A549 treated with RU486 at 1 μM for 4 hours (cell line): ENCODE data around the gene PDE6B. TPM values are rescaled to one million over a fixed set of nuclear protein-coding genes. Genes with fewer than 3 reads are reported as not detected.

Source experiments
- total RNA-seq: library from RNA; stranded (reverse); fragments of 200-300 nt; extraction: Qiagen RNA extraction; gene quantifications from 5 replicates; pipeline ENCODE4 v1.2.3, GENCODE V29; 2022; ENCODE audit warnings: low read depth

Gene PDE6B
- not detected in 5 replicates for total RNA-seq

DNA sequence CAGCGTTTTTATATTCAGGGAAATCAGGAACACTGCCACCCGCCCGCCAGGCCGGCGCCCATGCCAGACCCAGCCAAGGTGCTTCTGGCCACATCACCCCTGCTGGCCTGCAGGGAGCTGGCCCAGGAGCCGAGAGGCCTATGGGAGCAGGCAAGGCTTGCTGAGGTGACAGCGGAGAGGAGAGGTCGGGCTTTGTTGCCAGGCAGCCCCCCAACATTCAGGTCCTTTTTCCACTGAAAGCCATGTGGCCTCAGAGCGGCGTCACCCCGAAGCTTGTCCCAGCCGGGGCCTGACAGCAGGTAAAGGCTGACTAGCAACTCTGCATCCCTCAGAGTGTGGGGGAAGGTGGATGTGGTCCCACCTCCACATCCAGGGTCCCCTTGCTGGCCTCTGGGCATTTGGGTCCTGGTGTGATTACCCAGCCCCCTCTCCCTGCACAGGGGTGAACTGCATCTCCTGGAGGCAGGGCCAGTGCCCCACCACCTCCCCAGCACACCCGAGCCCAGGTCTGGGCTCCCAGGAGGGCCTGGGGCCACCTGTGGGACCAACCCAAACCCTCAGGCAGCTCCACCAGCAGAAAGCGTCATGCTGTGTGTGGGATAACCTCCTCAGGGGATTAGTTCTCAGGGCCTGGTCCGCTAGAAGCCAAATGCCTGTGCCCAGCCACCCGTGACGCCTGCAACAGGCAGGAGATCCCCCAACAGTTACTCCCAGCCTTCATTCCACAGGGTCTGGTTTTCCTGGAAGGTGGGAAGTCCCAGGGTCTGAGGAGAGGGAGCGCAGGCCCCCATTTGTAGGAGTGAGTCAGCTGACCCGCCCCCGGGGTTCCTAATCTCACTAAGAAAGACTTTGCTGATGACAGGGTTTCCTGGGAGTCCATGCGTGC is at the start of gene PDE6B:
PDE6B (plus strand) TSS at position 869 of the 886 bp plus-strand sequence. CDS start 54 bp downstream, outside the sequence.

DNA sequence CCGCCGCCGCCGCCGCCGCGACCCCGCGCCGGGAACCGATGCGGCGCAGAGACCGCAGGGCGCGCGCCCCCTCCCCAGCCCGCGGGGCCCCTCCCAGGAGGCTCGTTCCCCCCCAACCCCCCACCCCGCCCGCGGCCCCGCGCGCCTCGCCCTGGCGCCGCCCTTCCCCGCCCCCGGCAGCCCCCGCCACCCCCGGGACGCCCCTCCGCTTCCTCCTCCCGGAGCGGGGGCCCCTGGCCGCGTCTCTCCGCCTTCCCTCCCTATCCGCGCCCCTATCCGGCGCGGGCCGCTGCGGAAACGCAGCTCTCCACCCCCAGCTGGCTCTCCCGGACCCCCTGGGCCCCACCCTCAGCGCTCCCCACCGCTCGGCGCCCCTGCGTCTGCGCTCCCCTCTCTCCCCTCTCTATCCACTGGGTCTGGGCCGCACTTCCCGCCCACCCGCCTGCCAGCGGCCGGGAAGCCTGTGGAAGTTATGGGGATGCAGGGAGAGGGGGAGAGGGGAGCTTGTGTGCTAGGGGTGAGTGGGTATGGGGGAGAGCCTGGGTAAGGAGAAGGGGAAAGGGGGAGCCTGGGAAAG is 49.0 kb upstream of the PDE6B start, which contains the start of gene TMEM271:
TMEM271 (minus strand) TSS at position 51 of the 577 bp plus-strand sequence. CDS start 233 bp downstream, outside the sequence.

DNA sequence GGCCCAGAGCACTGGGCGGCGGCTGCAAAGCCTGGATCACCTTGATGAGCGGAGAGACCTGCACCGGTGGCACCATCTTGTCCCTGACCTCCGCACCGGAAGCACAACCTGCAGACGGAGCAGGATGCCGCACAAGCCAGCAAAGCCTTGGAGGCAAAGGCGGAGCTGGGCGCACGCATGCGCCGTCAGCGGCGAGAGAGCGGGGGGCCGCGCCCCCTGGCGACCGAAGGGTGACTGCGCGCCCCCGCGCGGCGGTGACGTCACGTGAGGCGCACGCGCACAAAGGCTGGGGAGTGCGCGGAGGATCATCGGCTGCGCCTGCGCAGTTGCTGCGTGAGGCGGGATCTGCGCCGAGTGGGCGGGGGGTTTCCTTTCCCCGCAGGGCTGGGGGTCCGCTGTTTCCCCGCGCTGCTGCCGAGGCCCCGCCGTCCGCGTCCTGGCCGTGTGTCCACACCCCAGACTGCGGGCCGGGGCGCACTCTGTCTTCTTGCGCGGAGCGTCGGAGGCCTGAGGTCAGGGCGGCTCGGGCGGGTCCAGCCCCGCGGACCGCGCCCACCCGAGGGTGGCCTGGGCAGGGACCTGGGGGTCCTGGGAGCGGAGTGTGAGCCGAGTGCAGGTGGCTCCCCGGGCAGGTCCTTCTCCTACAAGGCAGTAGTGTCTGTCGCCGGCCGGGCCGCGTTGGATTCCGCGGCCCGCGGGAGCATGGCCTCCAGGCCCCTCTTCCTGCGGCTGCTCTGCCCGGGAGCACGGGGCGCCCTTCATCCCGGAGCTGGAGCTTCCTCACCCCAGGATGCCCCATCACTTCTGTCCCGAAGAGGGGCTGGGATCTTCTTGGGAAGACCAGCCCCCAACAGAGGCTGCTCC is 49.0 kb downstream of the PDE6B start, which contains the start of the genes ATP5ME and MYL5:
ATP5ME (minus strand) TSS at position 105 of the 864 bp plus-strand sequence; CDS start at position 76, 29 bp downstream.
MYL5 (plus strand) TSS at position 371 of the 864 bp plus-strand sequence. CDS start 3,485 bp downstream, outside the sequence.

DNA sequence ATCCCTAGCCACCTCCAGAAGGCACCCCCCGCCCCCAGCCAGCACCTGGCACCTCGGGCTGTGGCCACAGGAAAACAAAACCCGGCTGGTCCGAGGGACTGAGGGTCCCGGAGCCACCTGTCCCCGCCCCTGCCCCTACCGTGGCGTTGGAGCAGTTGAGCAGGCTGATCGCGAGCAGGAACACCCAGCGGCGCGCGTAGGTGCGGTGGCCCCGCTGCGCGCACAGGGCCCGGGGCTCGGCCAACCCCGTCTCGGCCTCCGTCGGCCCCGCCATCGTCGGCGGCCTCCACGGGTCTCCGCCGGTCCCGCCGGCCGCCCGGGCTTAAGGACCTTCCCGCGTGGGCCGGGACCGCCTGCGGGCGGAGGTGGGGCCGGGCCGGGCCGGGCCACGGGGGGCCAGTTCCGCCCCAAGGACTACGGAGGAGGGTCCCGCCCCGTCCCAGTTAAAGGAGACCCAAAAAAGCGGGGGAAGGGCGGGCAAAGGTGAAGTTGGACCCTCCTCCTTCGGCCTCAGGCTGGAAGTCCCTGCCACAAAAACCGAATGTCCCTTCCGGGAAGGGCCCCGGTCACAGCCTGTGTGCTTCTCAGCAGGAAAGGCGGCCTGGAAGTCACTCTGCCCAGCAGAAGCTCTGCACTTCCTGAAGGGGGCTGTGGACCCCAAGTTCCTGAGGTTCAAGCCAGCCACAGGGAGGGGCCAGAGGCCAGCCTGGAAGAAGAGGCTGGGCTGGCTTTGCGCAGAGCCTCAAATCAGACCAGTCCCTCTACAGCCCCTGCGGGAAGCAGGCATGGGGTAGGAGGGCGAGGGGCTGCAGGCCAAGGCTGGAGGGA is 63.7 kb downstream of the PDE6B start, which contains the start of gene SLC49A3:
SLC49A3 (minus strand) TSS at position 298 of the 828 bp plus-strand sequence; CDS start at position 274, 24 bp downstream.

DNA sequence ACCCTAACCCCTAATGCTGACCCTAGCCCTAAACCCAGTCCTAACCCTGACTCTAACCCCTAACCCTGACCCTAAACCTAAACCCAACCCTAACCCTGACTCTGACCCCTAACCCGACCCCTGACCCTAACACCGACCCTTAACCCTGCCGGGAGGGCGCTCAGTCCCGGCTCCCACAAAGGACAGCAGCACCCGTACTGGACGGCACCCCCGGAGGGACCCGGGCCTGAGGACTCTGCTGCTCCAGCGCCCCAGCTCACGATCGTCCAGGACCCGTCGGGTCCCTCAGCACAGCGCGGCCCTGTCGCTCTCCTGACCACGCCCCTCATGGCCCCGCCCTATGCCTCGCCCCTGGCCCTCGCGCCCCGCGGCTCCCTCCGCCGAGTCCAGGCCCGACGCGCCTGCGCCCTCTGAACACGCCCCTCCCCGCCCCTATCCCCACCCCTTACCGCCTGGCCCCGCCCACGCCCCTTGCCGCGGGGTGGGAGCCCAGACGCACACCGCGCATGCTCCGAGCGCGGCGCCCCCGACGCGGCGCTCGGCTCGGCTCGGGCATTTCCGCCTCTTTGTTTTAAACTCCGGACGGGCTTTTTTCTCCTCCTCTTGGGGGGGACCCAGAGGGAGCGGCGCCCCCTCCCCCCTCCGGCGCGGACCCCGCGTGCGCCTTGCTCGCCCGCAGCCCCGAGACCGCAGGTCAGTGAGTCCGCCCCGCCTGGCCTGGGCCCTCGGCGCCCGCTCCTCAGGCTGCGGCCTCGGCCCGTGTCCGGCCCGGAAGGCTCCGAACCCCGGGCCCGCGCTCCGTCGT is 80.1 kb downstream of the PDE6B start, which contains the start of gene PCGF3:
PCGF3 (plus strand) TSS at position 555 of the 805 bp plus-strand sequence. CDS start 27,849 bp downstream, outside the sequence.

Other genes with a start within 250 kb of the PDE6B start
- gene ZNF721, start 126.4 kb upstream of the PDE6B start, total RNA-seq: 11.7 to 19.2 TPM (median 13.1 TPM) in 5 replicates
- 16.5 to 28.0 TPM (median 21.4 TPM) in 5 replicates for gene PIGG, start 126.4 kb upstream of the PDE6B start, total RNA-seq
- not detected in 5 replicates for gene TMEM271, start 49.3 kb upstream of the PDE6B start, total RNA-seq
- gene ATP5ME, start 48.7 kb downstream of the PDE6B start, total RNA-seq: 336 to 461 TPM (median 407 TPM) in 5 replicates
- gene MYL5, start 49.0 kb downstream of the PDE6B start, total RNA-seq: 9.6 to 14.0 TPM (median 10.8 TPM) in 5 replicates
- gene SLC49A3, start 63.6 kb downstream of the PDE6B start, total RNA-seq: 0.18 to 0.47 TPM (median 0.24 TPM) in 4 of 5 replicates, not detected in the other
- gene PCGF3, start 80.3 kb downstream of the PDE6B start, total RNA-seq: 13.2 to 22.7 TPM (median 16.4 TPM) in 5 replicates
- gene CPLX1, start 200.6 kb downstream of the PDE6B start, total RNA-seq: 0.47 to 0.70 TPM (median 0.51 TPM) in 5 replicates